Activated T-cell treated with anti-CD3 and anti-CD28 coated beads, Interleukin-2, amount 50 U/mL, for 4 hours (primary cell): ENCODE data around the gene CPXM2. TPM values are rescaled to one million over a fixed set of nuclear protein-coding genes. Genes with fewer than 3 reads are reported as not detected.

Experiments
- ATAC-seq, 2 donors: fragments of 200-7000 bp; cut with Tn5 transposase; one replicate each; pipeline ENCODE4 v1.10.0; 2021
- DNase-seq: peaks from one replicate; pipeline ENCODE4 v3.0.0-alpha.2; 2020
- H3K27me3 Mint-ChIP-seq: one replicate; pipeline ENCODE4 v1.8.0; 2021; ENCODE audit warnings: low read depth, mixed read lengths
- H3K36me3 Mint-ChIP-seq: one replicate; pipeline ENCODE4 v1.8.0; 2022; ENCODE audit warnings: mixed read lengths; ENCODE audit not compliant: insufficient read depth
- H3K4me1 Mint-ChIP-seq: one replicate; pipeline ENCODE4 v1.8.0; 2021; ENCODE audit warnings: low read depth, mixed read lengths
- H3K4me3 Mint-ChIP-seq: one replicate; pipeline ENCODE4 v1.8.0; 2021; ENCODE audit warnings: mild to moderate bottlenecking, moderate library complexity, mixed read lengths
- H3K9me3 Mint-ChIP-seq: one replicate; pipeline ENCODE4 v1.8.0; 2021; ENCODE audit warnings: mixed read lengths
- total RNA-seq, 3 donors: library from RNA; stranded (reverse); gene quantifications; one replicate each; pipeline ENCODE4 v1.2.1, GENCODE V29; 2021

Gene CPXM2
- total RNA-seq, 3 donors from 2014 or later: not detected

DNA sequence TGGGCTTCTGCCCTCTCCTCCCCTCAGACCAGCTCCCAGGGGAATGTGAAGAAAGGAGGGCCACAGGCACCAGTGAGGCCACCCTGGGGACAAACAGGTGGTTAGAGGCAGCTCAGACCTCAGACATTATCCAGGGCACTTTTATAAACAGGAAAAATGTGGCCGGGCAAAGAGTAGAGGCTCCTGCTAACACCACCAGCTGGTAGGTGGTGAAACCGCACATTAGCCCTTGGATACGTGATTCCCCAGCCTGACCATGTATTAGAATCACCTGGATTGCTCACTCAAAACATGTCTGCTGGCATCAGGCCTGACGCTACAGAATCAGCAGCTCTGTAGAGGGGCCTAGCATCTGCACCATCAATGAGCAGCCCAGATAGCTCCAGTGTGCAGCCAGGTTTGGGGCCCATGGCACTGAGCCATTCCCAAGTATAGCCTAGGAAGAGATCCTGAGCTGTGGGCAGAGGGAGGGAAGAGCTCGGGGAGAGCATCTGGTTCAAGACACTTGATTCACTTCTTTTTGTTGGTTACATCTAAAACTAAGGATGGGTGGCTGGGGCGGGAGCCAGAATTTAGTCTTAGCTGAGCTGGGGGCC is 188.3 kb downstream of the CPXM2 start:
- no peak overlapping the region for H3K4me3 Mint-ChIP-seq
- ATAC-seq: no peak

More for the DNA sequence above, 188.3 kb downstream of the CPXM2 start:
- DNase-seq: no peak
- no peaks in the 10 kb centered on the region for H3K4me1 Mint-ChIP-seq
- no peaks in the 10 kb centered on the region for H3K27me3 Mint-ChIP-seq
- H3K9me3 Mint-ChIP-seq: no peaks in the 10 kb centered on the region
- H3K36me3 Mint-ChIP-seq: no peaks in the 10 kb centered on the region

Other genes starting within 250 kb of the CPXM2 start
- gene GPR26, start 225.5 kb downstream of the CPXM2 start, total RNA-seq: not detected
- gene CHST15, start 201.8 kb upstream of the CPXM2 start, total RNA-seq: under 1 TPM; 0.08 to 0.29 (median 0.11) TPM